ENCODE results near the gene TGFBR3.

DNA sequence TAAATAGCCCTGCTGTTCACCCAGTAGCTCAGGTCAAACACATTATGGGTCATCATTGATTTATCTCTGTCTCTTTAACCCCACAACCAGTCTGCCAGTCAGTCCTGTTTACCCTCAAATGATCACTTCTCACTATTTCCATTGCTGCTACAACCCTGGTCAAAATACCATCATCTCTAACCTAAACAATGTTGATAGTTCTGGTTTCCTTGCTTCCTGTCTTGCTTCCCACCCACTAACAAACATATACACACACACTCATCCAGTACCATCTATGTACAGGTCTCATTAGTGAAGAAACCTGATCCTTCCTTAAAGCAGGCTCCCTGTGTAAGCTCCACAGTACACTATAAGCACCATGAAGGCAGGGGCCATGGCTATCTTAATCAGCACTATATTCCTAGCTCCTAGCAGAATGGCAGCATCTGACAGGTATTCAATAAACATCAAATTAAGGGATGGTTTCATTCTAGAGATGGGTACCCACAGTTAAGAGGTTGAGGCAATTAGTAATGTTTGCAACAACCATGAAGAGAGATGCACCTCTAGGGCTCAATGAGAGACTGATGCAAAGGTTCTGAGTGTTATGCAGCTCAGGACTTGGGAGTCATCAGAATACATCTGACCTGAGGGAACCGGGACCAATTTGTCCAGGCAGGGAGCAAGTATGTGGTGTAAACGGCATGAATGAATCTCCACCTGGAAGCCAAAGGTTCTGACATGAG, 10.0 kb upstream of the TGFBR3 start:
- TF ChIP-seq POLR2AphosphoS5 (IDR thresholded peaks at IDR 0.05; ENCODE audit: low read depth, low read length), result no peak
- no peak for TF ChIP-seq POLR2A (IDR thresholded peaks at IDR 0.05; ENCODE audit: low read depth, low read length)
- TF ChIP-seq TAF1 (IDR thresholded peaks at IDR 0.05; ENCODE audit: borderline replicate concordance, low read depth, low read length), result no peak
